Loucy (cell line): ENCODE data around the gene RAB24.
A peak's percentile ranks its signal among the peaks of the same experiment; 100 is the strongest.

Source experiments
- H2AFZ ChIP-seq: fragments of 200-600 bp; sonication (generic); 2 replicates; pipeline ENCODE4 v1.6.0; 2016; ENCODE audit warnings: antibody characterized with exemption, mild to moderate bottlenecking, low read length, moderate library complexity
- H3F3A ChIP-seq: fragments of 200-600 bp; 2 replicates; pipeline ENCODE4 v1.6.0; 2016; ENCODE audit warnings: antibody characterized with exemption, low read depth, mild to moderate bottlenecking
- H3K27me3 ChIP-seq: fragments of 200-600 bp; sonication (generic); 2 replicates; pipeline ENCODE4 v1.6.1; 2014; ENCODE audit warnings: low read length, mild to moderate bottlenecking; ENCODE audit not compliant: insufficient read depth, poor library complexity, severe bottlenecking
- H3K36me3 ChIP-seq: fragments of 200-600 bp; sonication (generic); 2 replicates; pipeline ENCODE4 v1.6.1; 2016; ENCODE audit warnings: low read length; ENCODE audit not compliant: insufficient read depth
- H3K4me1 ChIP-seq: fragments of 200-600 bp; sonication (generic); 2 replicates; pipeline ENCODE4 v1.5.1; 2014; ENCODE audit warnings: low read length, mild to moderate bottlenecking; ENCODE audit not compliant: insufficient read depth, poor library complexity, severe bottlenecking
- H3K4me2 ChIP-seq: fragments of 200-600 bp; sonication (generic); 2 replicates; pipeline ENCODE4 v1.6.0; 2014; ENCODE audit warnings: antibody characterized with exemption, low read length, low read depth, mild to moderate bottlenecking; ENCODE audit not compliant: poor library complexity, severe bottlenecking
- H3K4me3 ChIP-seq: fragments of 200-600 bp; sonication (generic); 2 replicates; pipeline ENCODE4 v1.5.1; 2014; ENCODE audit warnings: low read length, mild to moderate bottlenecking, mixed read lengths; ENCODE audit not compliant: poor library complexity, severe bottlenecking
- H3K79me2 ChIP-seq: fragments of 200-600 bp; sonication (generic); 2 replicates; pipeline ENCODE4 v1.6.1; 2014; ENCODE audit warnings: low read length; ENCODE audit not compliant: insufficient read depth
- H3K9ac ChIP-seq: fragments of 200-600 bp; sonication (generic); 2 replicates; pipeline ENCODE4 v1.6.0; 2014; ENCODE audit warnings: mild to moderate bottlenecking, low read depth, low read length, moderate library complexity; ENCODE audit not compliant: poor library complexity, severe bottlenecking
- H3K9me2 ChIP-seq: fragments of 200-600 bp; sonication (generic); replicated peaks from 2 replicates; pipeline ENCODE4 v1.6.1; 2016; ENCODE audit warnings: low read depth, low read length, mixed read lengths
- H3K9me3 ChIP-seq: fragments of 200-600 bp; sonication (generic); 2 replicates; pipeline ENCODE4 v1.6.1; 2014; ENCODE audit warnings: mild to moderate bottlenecking, antibody characterized with exemption, low read length, low read depth; ENCODE audit not compliant: insufficient read depth
- H4K20me1 ChIP-seq: fragments of 200-600 bp; sonication (generic); 2 replicates; pipeline ENCODE4 v1.6.0; 2014; ENCODE audit warnings: antibody characterized with exemption, low read length, mild to moderate bottlenecking; ENCODE audit not compliant: insufficient read depth, poor library complexity, severe bottlenecking
- EZH2phosphoT487 ChIP-seq: fragments of 200-600 bp; IDR thresholded peaks from 2 replicates; pipeline ENCODE4 v1.6.1; 2018; ENCODE audit warnings: antibody characterized with exemption, mild to moderate bottlenecking, moderate library complexity, borderline replicate concordance
- TF ChIP-seq, protein P1 (sequence below): fragments of 200-600 bp; sonication (generic); conservative IDR thresholded peaks from 2 replicates; pipeline ENCODE4 v1.5.1; 2014; ENCODE audit warnings: mild to moderate bottlenecking, antibody characterized with exemption, low read length

Gene RAB24

GRCh38 chr5:177295924-177296323 lies 7.6 kb downstream of the RAB24 start:
- H4K20me1 ChIP-seq: peaks cover under 1% of the 10 kb centered on the region
- no peak overlapping the region for H2AFZ ChIP-seq
- H3K4me3 ChIP-seq: no peak overlapping the region
- H3K36me3 ChIP-seq: peaks cover 43% of the 10 kb centered on the region; the same call in 1 of the 2 replicates
- peaks cover 29% of the 10 kb centered on the region for H3K4me1 ChIP-seq
- no peaks in the 10 kb centered on the region for H3K9me3 ChIP-seq
- no peaks in the 10 kb centered on the region for H3F3A ChIP-seq
- H3K79me2 ChIP-seq: no peaks in the 10 kb centered on the region
- no peaks in the 10 kb centered on the region for H3K27me3 ChIP-seq
- TF ChIP-seq, protein P1, sequence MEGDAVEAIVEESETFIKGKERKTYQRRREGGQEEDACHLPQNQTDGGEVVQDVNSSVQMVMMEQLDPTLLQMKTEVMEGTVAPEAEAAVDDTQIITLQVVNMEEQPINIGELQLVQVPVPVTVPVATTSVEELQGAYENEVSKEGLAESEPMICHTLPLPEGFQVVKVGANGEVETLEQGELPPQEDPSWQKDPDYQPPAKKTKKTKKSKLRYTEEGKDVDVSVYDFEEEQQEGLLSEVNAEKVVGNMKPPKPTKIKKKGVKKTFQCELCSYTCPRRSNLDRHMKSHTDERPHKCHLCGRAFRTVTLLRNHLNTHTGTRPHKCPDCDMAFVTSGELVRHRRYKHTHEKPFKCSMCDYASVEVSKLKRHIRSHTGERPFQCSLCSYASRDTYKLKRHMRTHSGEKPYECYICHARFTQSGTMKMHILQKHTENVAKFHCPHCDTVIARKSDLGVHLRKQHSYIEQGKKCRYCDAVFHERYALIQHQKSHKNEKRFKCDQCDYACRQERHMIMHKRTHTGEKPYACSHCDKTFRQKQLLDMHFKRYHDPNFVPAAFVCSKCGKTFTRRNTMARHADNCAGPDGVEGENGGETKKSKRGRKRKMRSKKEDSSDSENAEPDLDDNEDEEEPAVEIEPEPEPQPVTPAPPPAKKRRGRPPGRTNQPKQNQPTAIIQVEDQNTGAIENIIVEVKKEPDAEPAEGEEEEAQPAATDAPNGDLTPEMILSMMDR: no peak
- no peak for TF ChIP-seq EZH2phosphoT487
- H3K9me2 ChIP-seq: no peaks in the 10 kb centered on the region
- H3K9ac ChIP-seq: peak overlapping the region; percentile 60
- H3K4me2 ChIP-seq: peak overlapping the region; percentile 60

DNA sequence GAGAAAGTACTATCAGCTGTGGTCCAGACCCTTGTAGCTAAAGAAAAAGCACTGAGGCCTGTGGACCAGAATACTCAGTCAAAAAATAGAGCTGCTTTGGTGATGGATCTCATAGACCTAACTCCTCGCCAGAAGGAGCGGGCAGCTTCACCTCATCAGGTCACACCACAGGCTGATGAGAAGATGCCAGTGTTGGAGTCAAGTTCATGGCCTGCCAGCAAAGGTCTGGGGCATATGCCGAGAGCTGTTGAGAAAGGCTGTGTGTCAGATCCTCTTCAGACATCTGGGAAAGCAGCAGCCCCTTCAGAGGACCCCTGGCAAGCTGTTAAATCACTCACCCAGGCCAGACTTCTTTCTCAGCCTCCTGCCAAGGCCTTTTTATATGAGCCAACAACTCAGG lies 8.9 kb downstream of the RAB24 start:
- Histone ChIP-seq H3K9me3 (no peaks in the 10 kb centered on the region), H3K36me3 (peaks cover 43% of the 10 kb centered on the region; the same call in 1 of the 2 replicates), H3K9me2 (no peaks in the 10 kb centered on the region), H3K4me3 (no peak overlapping the region), H3K4me1 (peaks cover 20% of the 10 kb centered on the region), H3K79me2 (no peaks in the 10 kb centered on the region), H4K20me1 (no peaks in the 10 kb centered on the region), H2AFZ (no peak overlapping the region), H3K9ac (no peak overlapping the region), H3F3A (no peaks in the 10 kb centered on the region), H3K27me3 (no peaks in the 10 kb centered on the region), H3K4me2 (no peak overlapping the region)
- TF ChIP-seq, protein P1: no peak
- TF ChIP-seq EZH2phosphoT487: no peak

DNA sequence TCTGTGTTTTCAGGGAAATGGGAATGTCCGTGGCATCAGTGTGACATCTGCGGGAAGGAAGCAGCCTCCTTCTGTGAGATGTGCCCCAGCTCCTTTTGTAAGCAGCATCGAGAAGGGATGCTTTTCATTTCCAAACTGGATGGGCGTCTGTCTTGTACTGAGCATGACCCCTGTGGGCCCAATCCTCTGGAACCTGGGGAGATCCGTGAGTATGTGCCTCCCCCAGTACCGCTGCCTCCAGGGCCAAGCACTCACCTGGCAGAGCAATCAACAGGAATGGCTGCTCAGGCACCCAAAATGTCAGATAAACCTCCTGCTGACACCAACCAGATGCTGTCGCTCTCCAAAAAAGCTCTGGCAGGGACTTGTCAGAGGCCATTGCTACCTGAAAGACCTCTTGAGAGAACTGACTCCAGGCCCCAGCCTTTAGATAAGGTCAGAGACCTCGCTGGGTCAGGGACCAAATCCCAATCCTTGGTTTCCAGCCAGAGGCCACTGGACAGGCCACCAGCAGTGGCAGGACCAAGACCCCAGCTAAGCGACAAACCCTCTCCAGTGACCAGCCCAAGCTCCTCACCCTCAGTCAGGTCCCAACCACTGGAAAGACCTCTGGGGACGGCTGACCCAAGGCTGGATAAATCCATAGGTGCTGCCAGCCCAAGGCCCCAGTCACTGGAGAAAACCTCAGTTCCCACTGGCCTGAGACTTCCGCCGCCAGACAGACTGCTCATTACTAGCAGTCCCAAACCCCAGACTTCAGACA lies 9.5 kb downstream of the RAB24 start:
- no peaks in the 10 kb centered on the region for H3K9me3 ChIP-seq

More for the DNA sequence above, 9.5 kb downstream of the RAB24 start:
- peaks cover 48% of the 10 kb centered on the region; the same call in 1 of the 2 replicates for H3K36me3 ChIP-seq
- no peaks in the 10 kb centered on the region for H3K27me3 ChIP-seq
- no peaks in the 10 kb centered on the region for H3F3A ChIP-seq
- no peaks in the 10 kb centered on the region for H4K20me1 ChIP-seq
- TF ChIP-seq EZH2phosphoT487: no peak
- TF ChIP-seq, protein P1: no peak
- H2AFZ ChIP-seq: no peak overlapping the region
- H3K4me2 ChIP-seq: no peak overlapping the region
- no peaks in the 10 kb centered on the region for H3K9me2 ChIP-seq
- H3K9ac ChIP-seq: no peak overlapping the region
- peaks cover 17% of the 10 kb centered on the region for H3K4me1 ChIP-seq
- H3K79me2 ChIP-seq: no peaks in the 10 kb centered on the region
- H3K4me3 ChIP-seq: no peak overlapping the region
